ENCODE data around the gene TK2.
"Not testable (repeated sequence)": the region's sequence is repeated elsewhere in the genome, so short reads cannot be mapped to it uniquely, and the experiment has no call there.

TK2 gene

GRCh38 chr16:66572356-66572755 is 22.4 kb upstream of the TK2 start:
- DNase-seq: no peak

- DNase-seq: no peak
These were observed 20.0 kb upstream of the TK2 start for GRCh38 chr16:66569827-66570405.

- DNase-seq: no peak
These were observed 19.2 kb upstream of the TK2 start for GRCh38 chr16:66569131-66569530.

GRCh38 chr16:66568355-66568754 is 18.4 kb upstream of the TK2 start:
- DNase-seq: no peak

- not testable (repeated sequence) for DNase-seq
These were observed 17.3 kb upstream of the TK2 start for GRCh38 chr16:66567270-66567669.

- DNase-seq: no peak
These were observed 16.4 kb upstream of the TK2 start, which contains the start of gene CMTM1 for GRCh38 chr16:66566051-66566901. TSS of gene CMTM1 (plus strand) at chr16:66566439. CDS start at chr16:66566514, 75 bp downstream.

GRCh38 chr16:66563574-66564334 is 13.8 kb upstream of the TK2 start:
- DNase-seq: no peak

- no peak for DNase-seq
These were observed 13.1 kb upstream of the TK2 start for GRCh38 chr16:66562986-66563385.

- DNase-seq: no peak
These were observed 12.5 kb upstream of the TK2 start for GRCh38 chr16:66562409-66562808.

GRCh38 chr16:66561381-66562080 is 11.6 kb upstream of the TK2 start:
- DNase-seq: no peak

- DNase-seq: no peak
These were observed 10.2 kb upstream of the TK2 start for GRCh38 chr16:66560107-66560506.

GRCh38 chr16:66554495-66554894 is 4.6 kb upstream of the TK2 start:
- DNase-seq: no peak

- DNase-seq: no peak
These were observed 4.1 kb upstream of the TK2 start for GRCh38 chr16:66554021-66554420.

- DNase-seq: no peak
These were observed 3.3 kb upstream of the TK2 start for GRCh38 chr16:66553223-66553622.

GRCh38 chr16:66552286-66553177 is 2.6 kb upstream of the TK2 start, which contains the start of gene CKLF:
TSS of gene CKLF (plus strand) at chr16:66552576. CDS start at chr16:66552716, 140 bp downstream.
- peak; percentile 89 to 91 for DNase-seq

- DNase-seq: no peak
These were observed 1.9 kb upstream of the TK2 start for GRCh38 chr16:66551788-66552285.

GRCh38 chr16:66551348-66551759 is 1.4 kb upstream of the TK2 start:
- peak; percentile 61 to 62 for DNase-seq

- DNase-seq: no peak
These were observed 1.1 kb downstream of the TK2 start for GRCh38 chr16:66548868-66549267.

- no peak for DNase-seq
These were observed 1.9 kb downstream of the TK2 start for GRCh38 chr16:66548068-66548467.

GRCh38 chr16:66547101-66547989 is 2.6 kb downstream of the TK2 start:
- DNase-seq: no peak
